ENCODE measurements around the gene PRKG1.

GRCh38 chr10:51342381-51342780 lies 268.1 kb downstream of the PRKG1 start:
- no peak for TF ChIP-seq CTCF (IDR thresholded peaks at IDR 0.05)
- TF ChIP-seq POLR2A (IDR thresholded peaks at IDR 0.05) = no peak
